H1 (cell line): ENCODE results near the gene DAP. TPM values are rescaled to one million over a fixed set of nuclear protein-coding genes. Genes with fewer than 3 reads are reported as not detected.

Experiments
- CHD7 ChIP-seq: fragments of 300-600 bp; sonication (generic); IDR thresholded peaks from 2 replicates; pipeline ENCODE4 v1.7.1; 2012; ENCODE audit warnings: low read length, moderate library complexity, mild to moderate bottlenecking, inconsistent platforms; ENCODE audit not compliant: insufficient replicate concordance
- polyA plus RNA-seq, 7 experiments: library from polyadenylated mRNA; depleted of rRNA in 3 of 7; stranded (reverse) in 5 of 7; unstranded in 2 of 7; fragments of >200 nt in 5 of 7; fragments of 200-250 nt in 2 of 7; gene quantifications; 1 replicate in 5 of 7; 2 replicates in 1 of 7; 4 replicates in 1 of 7; pipeline versions ENCODE4 v1.2.1 to v1.2.3, GENCODE V29; 2011 to 2013; ENCODE audit warnings: missing spikeins in 2 of 7, mixed read lengths in 2 of 7
- total RNA-seq: library from RNA; stranded (reverse); fragmentation: NEBNext Ultra II Directional; extraction: Animal tissue kit (Norgen Biotek cat#: 25700); gene quantifications from 2 replicates; pipeline ENCODE4 v1.2.1, GENCODE V29; 2021

DAP gene
- total and polyA plus RNA-seq, 2 of the 8 experiments (the other 6 are each of a cell fraction or from before 2014, with no cell fraction given): 26.2 to 44.4 TPM

GRCh38 chr5:10712574-10713366 is 48.3 kb downstream of the DAP start (continued):
- no peak for TF ChIP-seq CHD7
